T-helper 2 cell treated with Interferon-gamma antibody and Interleukin-4, amounts not matched to agents 100 ng/mL and 5 ng/mL, for 36 hours (primary cell): ENCODE results near the gene NOX5. TPM values are rescaled to one million over a fixed set of nuclear protein-coding genes. Genes with fewer than 3 reads are reported as not detected.
"Not testable (repeated sequence)": the region's sequence is repeated elsewhere in the genome, so short reads cannot be mapped to it uniquely, and the experiment has no call there.

Experiments
- intact Hi-C: fragments of 100-400 bp; cut with micrococcal nuclease; formaldehyde crosslinking; loops from one replicate; pipeline ENCODE4 v1.15.1; 2023
- total RNA-seq: library from RNA; stranded (reverse); gene quantifications from 2 replicates; pipeline ENCODE4 v1.2.3, GENCODE V29; 2022

Gene NOX5
- total RNA-seq, 1 donor from 2014 or later, result 0.02 TPM

DNA sequence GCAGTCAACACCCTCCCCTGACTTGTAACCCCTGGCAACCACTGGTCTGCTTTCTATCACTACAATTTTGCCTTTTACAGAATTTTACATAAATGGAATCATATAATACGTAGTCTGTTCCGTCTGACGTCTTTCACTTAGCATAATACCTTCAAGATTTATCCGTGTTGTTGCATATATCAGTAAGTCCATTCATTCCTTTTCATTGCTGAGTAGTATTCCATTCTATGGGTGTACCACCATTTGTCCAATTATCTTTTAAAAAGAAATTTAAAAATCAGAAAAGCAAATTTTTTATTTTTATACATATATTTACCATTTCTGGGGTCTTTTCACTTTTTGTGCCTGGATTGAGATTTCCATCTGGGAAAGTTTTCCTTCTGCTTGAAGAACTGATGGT lies 35.5 kb downstream of the NOX5 start:
- intact Hi-C loops, result no loop called here

DNA sequence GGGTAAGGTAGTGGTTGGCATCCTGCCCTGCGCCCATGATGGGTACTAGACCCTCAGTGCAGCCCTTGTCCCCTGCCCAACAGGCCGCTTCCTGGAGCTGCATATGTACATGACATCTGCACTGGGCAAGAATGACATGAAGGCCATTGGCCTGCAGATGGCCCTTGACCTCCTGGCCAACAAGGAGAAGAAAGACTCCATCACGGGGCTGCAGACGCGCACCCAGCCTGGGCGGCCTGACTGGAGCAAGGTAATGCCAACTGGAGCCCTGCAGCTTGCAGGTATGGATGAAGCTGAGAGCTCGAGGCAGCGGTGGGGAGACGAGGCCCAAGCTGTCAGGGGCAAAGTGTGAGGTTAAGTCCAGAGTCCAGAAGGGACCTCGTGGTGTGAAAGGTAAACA lies 40.8 kb downstream of the NOX5 start:
- intact Hi-C loops, result no loop called here

DNA sequence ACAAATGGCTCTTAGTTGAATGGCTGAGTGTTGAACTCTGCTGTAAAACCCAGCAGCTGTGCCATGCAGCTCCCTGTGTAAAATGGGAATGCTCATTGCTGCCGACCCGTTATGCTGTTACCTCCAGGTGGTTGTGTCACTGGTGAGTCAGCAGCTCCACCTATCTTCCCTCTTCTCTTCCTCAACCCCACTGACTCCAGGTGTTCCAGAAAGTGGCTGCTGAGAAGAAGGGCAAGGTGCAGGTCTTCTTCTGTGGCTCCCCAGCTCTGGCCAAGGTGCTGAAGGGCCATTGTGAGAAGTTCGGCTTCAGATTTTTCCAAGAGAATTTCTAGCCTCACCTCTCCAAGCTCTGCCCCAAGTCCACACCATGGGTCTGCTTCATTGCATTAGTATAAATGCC lies 41.9 kb downstream of the NOX5 start:
- intact Hi-C loops, result no loop called here

DNA sequence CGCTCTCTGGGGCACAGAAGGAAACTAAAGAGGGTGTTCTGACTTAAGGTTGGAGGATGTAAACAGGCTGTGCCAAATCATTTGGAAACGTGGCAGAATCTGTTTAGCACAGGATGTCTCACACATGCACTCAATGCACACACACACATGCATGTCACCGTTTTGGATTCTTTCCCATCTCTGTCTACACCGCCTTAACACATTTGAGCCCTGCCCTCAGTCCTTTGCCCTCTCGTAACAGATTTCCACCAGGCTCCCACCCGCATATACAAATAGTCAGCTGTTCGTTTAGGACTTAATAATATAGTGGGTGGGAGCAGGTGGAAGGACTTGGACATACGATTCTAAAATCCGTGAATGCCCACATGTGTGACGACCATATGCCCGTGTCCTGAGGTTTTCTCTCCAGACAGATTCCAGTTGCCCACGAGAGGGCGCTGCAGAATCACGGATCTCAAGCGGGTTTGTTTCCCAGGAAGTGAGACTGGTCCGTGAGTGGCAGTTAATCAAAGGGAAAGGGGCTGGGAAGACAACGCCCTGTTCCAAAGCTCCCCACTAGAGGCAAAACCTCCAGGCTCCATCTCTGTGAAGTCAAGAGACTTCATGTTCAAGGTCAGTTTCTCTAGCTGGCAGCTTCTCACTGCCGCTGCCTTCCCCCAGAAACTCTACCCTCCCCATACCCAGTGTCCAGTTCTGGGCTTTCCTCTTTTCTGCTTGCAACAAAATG lies 44.5 kb downstream of the NOX5 start:
- intact Hi-C loops, result loop anchor here (2.0 kb wide), 2 partner anchors 206 to 336 kb away; no protein-coding TSS in a partner anchor

DNA sequence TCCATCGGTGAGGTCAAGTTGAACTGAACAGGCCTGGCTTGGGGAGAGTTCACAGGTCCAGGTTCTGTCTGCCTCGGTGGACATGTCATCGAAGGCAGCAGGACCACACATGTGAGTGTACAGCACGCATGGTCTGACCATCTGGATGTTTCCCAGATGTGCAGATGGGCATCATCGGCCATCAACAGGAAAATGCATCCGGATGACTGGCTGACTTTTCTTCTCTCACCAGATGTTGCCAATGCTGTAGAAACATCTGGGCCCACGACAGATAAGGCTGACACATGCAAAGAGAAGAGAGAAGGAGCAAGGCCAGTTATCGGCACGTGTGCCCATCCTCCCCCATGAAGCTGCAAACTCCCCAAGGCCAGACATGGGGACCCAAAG lies 45.1 kb downstream of the NOX5 start:
- intact Hi-C loops, result loop anchor here (2.0 kb wide), 2 partner anchors 205 to 335 kb away; no protein-coding TSS in a partner anchor

DNA sequence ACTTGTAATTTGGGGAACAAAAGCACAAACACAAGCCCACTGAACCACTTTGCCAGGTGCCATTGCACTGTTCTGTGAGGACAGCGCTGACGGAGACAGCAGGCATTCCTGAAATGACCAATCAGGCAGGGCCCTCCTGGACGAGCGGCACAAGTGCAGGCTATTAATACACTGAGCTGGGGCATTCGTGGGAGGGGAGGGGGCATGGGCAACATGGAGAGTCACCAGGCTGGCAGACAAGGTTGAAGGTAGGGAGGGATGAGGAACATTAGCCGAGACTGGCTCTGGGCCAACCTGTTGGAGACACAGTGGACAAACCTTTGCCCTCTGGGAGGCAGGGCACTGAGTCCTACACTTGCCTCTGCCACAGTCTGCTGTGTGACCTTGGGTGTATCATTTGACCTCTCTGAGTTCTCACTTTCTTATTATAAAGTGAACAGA lies 45.6 kb downstream of the NOX5 start:
- intact Hi-C loops, result no loop called here

DNA sequence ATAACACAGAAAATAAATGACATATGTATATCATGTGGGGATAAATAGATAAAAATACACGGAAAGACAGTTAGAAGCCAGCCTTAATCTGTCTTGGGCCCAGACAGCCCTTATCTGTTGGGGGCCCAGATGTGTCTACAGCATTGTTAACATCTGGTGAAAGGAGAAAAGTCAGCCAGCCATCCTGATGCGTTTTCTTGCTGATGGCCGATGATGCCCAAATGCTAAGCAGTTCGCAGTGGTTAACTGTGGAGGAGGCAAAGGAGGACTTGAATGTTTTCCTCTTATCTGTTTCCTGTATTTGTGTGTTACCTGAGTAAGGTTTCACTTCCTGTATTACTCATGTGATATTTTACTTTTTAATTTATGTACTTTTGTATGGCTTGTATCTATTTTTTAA lies 46.2 kb downstream of the NOX5 start:
- intact Hi-C loops, result no loop called here

DNA sequence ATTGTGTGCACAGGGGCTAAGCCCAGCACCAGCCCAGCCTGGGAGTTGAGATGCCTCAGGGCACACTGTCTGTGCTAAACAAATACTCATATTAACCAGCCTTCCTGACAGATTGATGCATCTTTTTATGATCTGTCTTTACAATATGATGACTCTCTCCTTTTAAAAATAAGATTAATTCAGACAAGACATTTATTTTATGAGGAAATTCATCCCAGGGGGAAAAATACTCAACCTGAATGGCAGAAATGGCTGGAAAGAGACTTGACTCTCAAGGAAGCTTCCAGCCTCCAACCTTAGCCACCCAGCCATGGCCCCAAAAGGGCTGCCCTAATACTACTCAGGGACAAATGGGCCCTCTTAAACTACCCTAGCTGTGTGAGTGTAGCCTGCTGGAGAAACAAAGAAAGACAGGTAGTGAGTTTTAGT lies 46.9 kb downstream of the NOX5 start:
- intact Hi-C loops, result no loop called here

DNA sequence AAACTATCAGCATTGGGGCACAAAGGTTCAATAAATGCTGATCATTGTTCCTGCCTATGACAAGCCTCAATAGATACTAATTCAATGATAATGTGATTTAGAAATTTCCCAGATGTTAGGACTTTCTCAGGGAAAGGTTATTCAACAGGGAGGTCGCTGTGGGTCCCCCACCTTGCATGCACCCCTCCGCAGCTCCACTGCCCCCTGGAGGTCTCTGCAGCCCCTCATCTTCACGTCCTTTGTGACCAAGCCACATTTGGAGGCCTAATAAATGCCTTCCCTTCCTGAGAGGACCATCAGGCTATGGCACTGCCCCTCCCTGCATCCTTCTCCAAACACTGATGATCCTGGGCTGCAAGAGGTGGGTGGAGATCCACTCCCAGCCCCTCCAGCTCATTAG lies 50.2 kb downstream of the NOX5 start:
- intact Hi-C loops, result no loop called here

DNA sequence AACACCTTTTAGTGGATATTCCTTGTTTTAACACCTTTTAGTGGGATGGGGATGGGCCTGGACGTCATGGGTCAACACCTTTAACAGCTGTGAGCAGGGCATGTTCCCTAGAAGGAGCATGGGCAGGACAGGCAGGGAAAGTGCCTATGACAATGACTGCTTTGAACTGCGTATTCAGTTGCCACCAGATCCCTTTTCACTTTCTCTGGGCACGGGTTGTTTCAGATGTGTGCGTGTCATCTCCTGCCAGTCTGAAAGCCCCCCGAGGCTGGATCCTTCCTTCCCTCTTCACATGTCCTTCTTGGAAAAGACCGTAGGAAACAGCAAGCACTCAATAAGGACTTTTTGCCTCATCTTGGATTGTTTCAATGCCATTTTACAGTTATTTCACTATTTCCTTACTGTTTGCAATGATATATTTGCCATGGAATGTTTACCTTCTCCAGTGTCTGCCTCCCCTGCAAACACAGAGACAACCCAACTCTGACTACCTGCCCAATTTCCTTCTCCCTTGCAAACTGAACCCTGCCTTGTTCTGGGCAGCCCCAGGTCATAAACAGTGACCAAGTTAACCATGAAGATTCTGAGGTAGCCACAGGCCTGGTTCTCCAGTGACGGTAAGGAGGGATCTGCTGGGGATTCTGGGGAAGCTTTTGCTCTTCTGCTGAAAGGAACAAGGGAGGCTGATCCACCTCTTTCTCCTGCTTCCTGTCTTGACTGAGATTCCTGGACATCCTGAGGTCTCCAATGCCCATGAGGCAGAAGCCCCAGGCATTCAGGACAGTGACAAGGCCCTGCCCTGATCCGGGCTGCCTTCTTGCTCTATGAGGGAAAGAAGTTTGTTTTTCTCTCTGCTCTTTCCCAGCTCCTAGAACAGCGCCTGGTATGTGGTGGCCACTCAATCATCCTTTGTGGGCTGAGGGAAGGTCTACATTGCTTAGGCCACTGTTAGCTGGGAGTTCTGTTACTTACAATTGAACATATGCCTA lies 51.8 kb downstream of the NOX5 start:
- intact Hi-C loops, result no loop called here

DNA sequence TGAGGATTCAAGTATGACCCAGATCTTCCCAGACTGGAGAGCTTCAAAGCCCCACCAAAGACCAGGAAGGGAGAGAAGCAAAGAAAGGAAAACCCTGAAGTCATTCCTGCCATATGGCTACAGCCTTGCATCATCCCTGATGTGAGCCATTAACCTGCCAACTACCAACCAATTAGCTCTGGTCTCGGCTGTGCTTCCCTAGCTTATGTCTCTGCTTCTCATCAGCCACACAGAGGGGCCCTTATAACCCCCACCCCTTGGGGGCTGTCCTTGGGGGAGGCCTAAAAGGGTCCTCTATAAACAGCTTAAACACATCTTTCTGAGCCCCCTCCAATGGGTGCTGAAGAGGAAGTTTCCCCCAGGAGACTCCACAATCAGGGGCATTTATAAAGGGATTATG lies 52.8 kb downstream of the NOX5 start:
- intact Hi-C loops, result no loop called here

DNA sequence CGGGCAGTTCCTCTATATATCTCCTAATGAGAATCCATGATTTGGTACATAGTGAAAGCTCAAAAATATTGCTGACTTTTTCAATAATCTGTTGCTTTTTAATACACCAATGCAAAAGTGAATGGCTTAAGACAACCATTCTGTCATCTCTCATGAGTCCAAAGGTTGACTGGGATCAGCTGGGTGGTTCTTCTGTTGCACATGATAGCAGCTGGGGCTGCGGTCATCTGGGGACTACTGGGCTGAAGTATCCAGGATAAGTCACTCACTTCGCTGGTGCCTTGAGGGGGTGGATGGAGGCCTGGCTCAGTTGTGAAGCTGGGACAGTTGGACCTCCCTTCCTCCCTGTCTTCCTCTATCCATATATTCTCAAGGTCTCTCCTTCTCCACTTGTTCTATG lies 53.7 kb downstream of the NOX5 start:
- intact Hi-C loops, result no loop called here

DNA sequence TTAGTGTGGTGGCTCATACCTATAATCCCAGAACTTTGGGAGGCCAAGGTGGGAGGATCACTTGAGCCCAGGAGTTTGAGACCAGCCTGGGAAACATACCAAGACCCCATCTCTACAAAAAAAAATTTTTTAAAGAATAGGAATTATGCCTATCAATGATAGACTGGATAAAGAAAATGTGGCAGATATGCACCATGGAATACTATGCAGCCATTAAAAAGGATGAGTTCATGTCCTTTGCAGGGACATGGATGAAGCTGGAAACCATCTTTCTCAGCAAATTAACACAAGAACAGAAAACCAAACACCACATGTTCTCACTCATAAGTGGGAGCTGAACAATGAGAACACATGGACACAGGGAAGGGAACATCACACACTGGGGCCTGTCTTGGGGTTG lies 54.8 kb downstream of the NOX5 start:
- intact Hi-C loops, result not testable (repeated sequence)

DNA sequence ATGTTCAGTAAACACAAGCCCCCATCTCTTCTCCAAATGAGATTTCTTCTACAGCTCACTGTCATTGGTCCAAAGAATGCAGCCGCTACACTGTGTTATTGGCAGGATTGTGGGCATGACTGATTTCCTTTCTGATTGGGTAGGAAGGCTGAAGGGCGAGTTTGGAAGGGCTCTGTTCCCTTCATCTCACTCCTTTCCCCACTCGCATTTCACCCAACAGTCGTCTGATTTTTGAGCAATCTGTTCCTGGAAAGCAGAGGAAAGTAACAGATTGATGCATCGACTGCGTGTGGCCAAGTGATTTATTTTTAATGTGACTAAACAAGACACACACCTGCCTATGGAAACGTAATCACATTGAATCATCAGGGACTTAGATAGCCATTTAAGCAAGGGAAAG lies 55.5 kb downstream of the NOX5 start:
- intact Hi-C loops, result no loop called here

DNA sequence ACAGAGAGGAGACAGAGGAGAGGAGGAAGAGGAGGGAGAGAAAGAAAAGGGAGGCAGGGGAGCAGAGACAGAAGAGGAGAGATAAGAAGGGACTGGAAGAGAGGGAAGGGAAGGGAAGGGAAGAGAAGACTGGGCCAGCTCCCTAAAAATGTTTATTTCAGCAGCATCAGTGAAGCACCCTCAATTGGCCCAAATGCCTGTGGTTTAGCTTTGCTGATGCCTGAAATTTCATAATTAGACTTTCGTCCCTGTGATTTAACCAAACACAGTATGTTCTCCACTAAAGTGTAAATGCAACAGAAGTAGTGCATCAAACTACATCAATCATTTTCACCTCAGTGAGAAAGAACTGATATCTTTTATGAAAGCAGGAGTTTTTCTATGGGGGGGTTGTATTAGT lies 55.9 kb downstream of the NOX5 start:
- intact Hi-C loops, result no loop called here

DNA sequence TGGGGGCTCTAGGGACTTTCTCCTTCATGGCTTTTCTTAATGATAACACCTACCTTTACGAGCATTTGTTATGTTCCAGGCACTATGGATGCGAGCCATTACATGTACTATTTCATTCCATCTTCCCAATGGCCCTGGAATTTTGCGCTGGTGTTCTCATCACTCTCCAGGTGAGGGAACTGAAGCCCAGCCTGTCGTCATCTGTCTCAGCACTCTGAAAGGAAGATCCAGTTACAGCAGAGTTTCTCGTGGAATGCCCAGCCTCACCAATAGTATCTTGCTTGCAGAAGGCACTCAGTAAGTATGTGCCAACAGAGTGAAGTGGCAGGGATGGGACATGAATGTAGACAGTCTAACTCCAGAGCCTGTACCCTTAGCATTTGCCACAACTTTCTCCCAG lies 56.8 kb downstream of the NOX5 start:
- intact Hi-C loops, result no loop called here

DNA sequence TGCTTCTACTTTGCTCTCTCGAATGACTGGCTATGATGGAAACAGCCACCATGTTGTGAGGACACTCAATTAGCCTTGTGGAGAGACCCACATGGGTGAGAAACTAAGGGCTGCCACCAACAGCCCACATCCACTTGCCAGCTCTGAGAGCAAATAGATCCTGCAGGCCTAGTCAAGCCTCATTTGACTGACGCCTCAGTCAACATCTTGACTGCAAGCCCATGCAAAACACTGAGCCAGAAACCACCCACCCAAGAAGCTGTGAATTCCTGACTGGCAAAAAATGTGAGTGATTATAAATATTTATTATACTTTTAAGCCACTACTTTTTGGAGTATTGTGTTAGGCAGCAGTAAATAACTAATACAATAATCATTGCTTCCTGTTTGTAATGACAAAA lies 58.4 kb downstream of the NOX5 start:
- intact Hi-C loops, result no loop called here

DNA sequence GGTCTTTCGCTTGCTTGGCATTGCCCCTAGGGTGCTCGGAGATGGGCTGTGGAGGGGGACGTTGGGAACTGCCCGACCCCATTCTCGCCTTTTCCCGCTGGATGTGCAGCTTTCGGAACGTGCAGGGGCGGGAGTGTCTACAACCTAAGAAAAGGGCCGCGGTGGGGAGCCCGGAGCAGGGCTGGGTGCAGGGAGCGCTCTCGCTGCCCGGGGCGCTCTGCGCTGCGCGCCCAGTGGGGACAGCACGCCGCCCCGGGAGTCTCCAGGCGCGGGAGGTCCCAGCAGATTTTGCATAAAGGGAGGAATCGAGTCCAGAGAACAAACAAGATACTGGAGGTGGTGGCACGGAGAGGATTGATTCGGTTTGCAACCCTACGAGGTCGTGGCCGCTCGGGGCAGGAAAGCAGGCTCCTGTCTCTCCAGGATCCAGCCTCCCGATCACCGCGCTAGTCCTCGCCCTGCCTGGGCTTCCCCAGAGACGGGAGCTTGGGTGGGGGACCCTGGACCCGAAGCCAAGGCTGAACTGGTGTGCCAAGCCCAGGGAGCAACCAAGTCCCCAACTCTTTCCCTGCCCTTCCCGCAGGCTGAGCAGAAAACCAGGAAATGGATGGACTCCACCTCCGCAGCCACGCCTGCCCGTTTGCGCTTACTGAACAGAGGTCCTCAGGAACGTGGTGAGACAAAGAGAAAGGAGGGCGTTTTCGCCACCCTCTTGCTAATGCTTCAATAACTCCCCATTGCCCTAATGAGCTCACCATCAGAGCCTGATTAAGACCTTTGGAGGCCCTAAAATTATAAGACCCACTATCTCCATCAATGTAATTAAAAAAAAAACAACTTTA lies 59.7 kb downstream of the NOX5 start:
- intact Hi-C loops, result no loop called here

DNA sequence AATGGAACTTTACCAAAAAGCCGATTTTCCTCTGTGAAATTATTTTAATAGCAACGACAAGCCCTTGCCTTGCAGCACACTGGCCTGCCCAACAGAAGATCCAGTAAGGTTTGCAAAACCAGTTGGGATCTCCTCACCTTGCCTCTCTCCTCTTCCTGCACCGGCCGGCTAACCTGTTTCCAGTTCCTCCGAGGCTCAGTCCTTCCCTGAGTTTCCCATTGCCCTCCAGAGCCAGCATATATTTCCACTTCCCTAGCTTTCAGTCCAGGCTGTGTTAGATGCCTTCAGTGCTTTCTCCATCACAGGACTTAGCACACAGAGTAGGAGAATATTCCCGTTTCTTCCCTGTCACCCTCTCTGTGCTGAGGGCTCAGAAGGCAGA lies 60.3 kb downstream of the NOX5 start:
- intact Hi-C loops, result no loop called here

DNA sequence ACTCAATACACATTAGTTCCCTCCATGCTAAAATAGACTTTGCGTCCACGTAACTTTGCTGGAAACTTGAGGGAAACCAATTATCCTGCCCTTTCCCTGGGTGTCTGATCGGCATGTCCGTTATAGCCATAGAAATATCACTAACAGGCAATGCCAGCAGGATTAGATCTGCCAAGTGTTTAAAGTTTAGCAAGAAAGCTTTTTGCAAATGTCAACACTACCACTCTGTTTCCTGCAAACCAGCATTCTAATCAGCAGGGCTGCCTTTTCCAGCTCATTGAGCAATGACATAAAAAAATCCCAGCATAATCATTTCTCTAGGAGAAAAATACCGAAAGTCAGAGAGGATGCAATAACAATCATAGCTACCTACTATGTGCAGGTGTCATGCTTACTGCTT lies 60.9 kb downstream of the NOX5 start:
- intact Hi-C loops, result no loop called here

DNA sequence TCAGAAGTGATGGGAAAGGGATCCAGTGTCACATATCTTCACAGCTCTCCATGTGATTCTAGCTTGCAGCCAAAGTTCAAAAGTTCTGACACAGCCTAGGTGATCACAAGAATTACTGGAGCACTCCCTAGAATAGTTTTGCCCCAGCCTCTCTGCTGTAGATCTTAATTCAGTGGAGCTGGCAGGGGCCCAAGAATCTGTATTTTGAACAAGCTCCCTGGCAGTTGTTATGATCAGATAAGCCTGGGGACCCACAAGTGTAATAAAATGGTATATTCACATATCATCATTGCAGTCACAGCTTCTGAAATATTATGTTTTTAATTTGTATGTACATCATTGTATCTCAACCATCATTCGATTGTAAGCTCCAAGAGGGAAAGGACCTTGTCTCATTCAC lies 62.3 kb downstream of the NOX5 start:
- intact Hi-C loops, result no loop called here

DNA sequence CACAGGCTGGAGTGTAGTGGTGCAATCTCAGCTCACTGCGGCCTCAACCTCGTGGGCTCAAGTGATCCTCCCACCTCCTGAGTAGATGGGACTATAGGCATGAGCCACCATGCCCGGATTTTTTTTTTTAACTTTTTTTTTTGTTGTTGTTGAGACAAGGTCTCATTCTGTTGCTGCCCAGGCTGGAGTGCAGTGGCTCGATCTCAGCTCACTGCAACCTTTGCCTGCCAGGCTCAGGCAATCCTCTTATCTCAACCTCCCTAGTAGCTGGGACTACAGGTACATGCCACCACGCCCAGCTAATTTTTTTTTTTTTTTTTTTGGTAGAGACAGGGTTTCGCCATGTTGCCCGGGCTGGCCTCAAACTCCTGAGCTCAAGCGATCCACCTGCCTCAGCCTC lies 64.1 kb downstream of the NOX5 start:
- intact Hi-C loops, result no loop called here
